Body of pancreas (tissue), 4 donors: ENCODE measurements around the gene E4F1. TPM values are rescaled to one million over a fixed set of nuclear protein-coding genes. Genes with fewer than 3 reads are reported as not detected.

Experiments
- ATAC-seq: fragments of 150-250 bp; one replicate; pipeline ENCODE4 v1.9.1; 2016
- DNase-seq, 4 donors: peaks; one replicate each; pipeline ENCODE4 v3.0.0-alpha.2; 2019
- H3K27ac ChIP-seq, 4 donors: fragments of 200-600 bp; sonication (generic); 1 replicate in 3 of 4; 2 replicates in 1 of 4; pipeline versions ENCODE4 v1.5.1 to v1.6.1; 2016 to 2019; ENCODE audit warnings: mild to moderate bottlenecking in 1 of 4, mixed read lengths in 1 of 4, moderate library complexity in 1 of 4
- H3K27me3 ChIP-seq, 2 donors: fragments of 200-600 bp; sonication (generic); one replicate each; pipeline ENCODE4 v1.6.0; 2016; ENCODE audit warnings: mild to moderate bottlenecking in 1 of 2
- H3K36me3 ChIP-seq, 2 donors: fragments of 200-600 bp; sonication (generic); replicated peaks in 1 of 2; 2 replicates each; pipeline ENCODE4 v1.5.1; 2016; ENCODE audit warnings: low read depth in 2 of 2; ENCODE audit not compliant: insufficient read depth in 1 of 2
- H3K4me1 ChIP-seq: fragments of 200-600 bp; sonication (generic); one replicate; pipeline ENCODE4 v1.6.0; 2016
- H3K4me3 ChIP-seq, 2 donors: fragments of 200-600 bp; sonication (generic); 1 replicate in 1 of 2; 2 replicates in 1 of 2; pipeline ENCODE4 v1.5.1; 2016 to 2019
- H3K9me3 ChIP-seq, 3 donors: fragments of 200-600 bp; sonication (generic); 1 replicate in 2 of 3; 2 replicates in 1 of 3; pipeline ENCODE4 v1.5.1; 2016
- CTCF ChIP-seq, 7 experiments: fragments of 450-650 bp in 4 of 7; fragments of 200-600 bp in 3 of 7; sonication (generic) in 3 of 7; IDR thresholded peaks; one replicate each; pipeline ENCODE4 v1.5.1; 2016 to 2019; ENCODE audit warnings: antibody characterized with exemption in 7 of 7
- POLR2A ChIP-seq, 3 donors: fragments of 450-650 bp; IDR thresholded peaks; one replicate each; pipeline ENCODE4 v1.6.1; 2016; ENCODE audit warnings: antibody characterized with exemption in 3 of 3, mild to moderate bottlenecking in 2 of 3
- whole genome bisulfite sequencing, 2 donors: methylation state at CpG; one replicate each; pipeline ENCODE4 v1.1.5; 2017; 5-methylcytosine and 5-hydroxymethylcytosine counted together
- intact Hi-C: fragments of 100-400 bp; cut with DNase I; formaldehyde crosslinking; loops from one replicate; pipeline ENCODE4 v1.15.1; 2023
- total RNA-seq, 2 donors: library from RNA; depleted of rRNA; stranded (reverse); fragments of >200 nt; gene quantifications; one replicate each; pipeline ENCODE4 v1.1.0, GENCODE V29; 2016

Gene E4F1
- total RNA-seq, 2 donors from 2014 or later: 22.3 to 48.1 TPM

GRCh38 chr16:2280981-2281542, 57.7 kb downstream of the E4F1 start:
- intact Hi-C loops: no loop called here
- Histone ChIP-seq H3K9me3 (no peaks in the 10 kb centered on the region), H3K36me3 (peaks cover 0 to 3% of the 10 kb centered on the region in 2 donors), H3K27me3 (no peaks in the 10 kb centered on the region), H3K27ac (no peak overlapping the region), H3K4me3 (no peak overlapping the region), H3K4me1 (no peaks in the 10 kb centered on the region)
- ATAC-seq (no peak), DNase-seq (no peak)
- TF ChIP-seq POLR2A (IDR thresholded peaks at IDR 0.05) (no peak), CTCF (IDR thresholded peaks at IDR 0.05) (no peak)
- WGBS, 2 donors: 81 to 88% methylated on average over 7 to 23 of the region's 24 CpGs

GRCh38 chr16:2282262-2282661, 58.9 kb downstream of the E4F1 start:
- intact Hi-C loops: no loop called here
- WGBS, 2 donors: 68 to 75% methylated on average over 5 of the region's 5 CpGs

GRCh38 chr16:2282866-2283555, 59.6 kb downstream of the E4F1 start:
- Histone ChIP-seq H3K4me3 (no peak overlapping the region), H3K27ac (no peak overlapping the region), H3K27me3 (no peaks in the 10 kb centered on the region), H3K36me3 (peaks cover 0 to 3% of the 10 kb centered on the region in 2 donors), H3K9me3 (no peaks in the 10 kb centered on the region), H3K4me1 (no peaks in the 10 kb centered on the region)
- no peak for TF ChIP-seq POLR2A (IDR thresholded peaks at IDR 0.05)
- TF ChIP-seq CTCF (IDR thresholded peaks at IDR 0.05): no peak
- whole genome bisulfite sequencing, 2 donors: 88 to 90% methylated on average over 6 to 13 of the region's 26 CpGs
- ATAC-seq (no peak), DNase-seq (no peak)
- intact Hi-C loops: no loop called here

More at GRCh38 chr16:2282262-2282661, 58.9 kb downstream of the E4F1 start:
- Histone ChIP-seq H3K9me3 (no peaks in the 10 kb centered on the region), H3K27me3 (no peaks in the 10 kb centered on the region), H3K27ac (no peak overlapping the region), H3K4me3 (no peak overlapping the region), H3K4me1 (no peaks in the 10 kb centered on the region), H3K36me3 (peaks cover 0 to 3% of the 10 kb centered on the region in 2 donors)
- no peak for TF ChIP-seq POLR2A (IDR thresholded peaks at IDR 0.05)
- TF ChIP-seq CTCF (IDR thresholded peaks at IDR 0.05): no peak
- ATAC-seq (no peak), DNase-seq (no peak)

- no peaks in the 10 kb centered on the region for H3K27me3 ChIP-seq
- H3K27ac ChIP-seq: no peak overlapping the region
- H3K4me1 ChIP-seq: no peaks in the 10 kb centered on the region
- WGBS, 2 donors: 90 to 92% methylated on average over 21 to 32 of the region's 37 CpGs
- intact Hi-C loops: no loop called here
- no peaks in the 10 kb centered on the region for H3K9me3 ChIP-seq
- no peak for TF ChIP-seq POLR2A (IDR thresholded peaks at IDR 0.05)
- ATAC-seq (no peak), DNase-seq (no peak)
- H3K36me3 ChIP-seq: peaks cover 0 to 3% of the 10 kb centered on the region in 2 donors
- no peak overlapping the region for H3K4me3 ChIP-seq
Measured at GRCh38 chr16:2284001-2284770, 60.8 kb downstream of the E4F1 start.

GRCh38 chr16:2284797-2285576, 61.6 kb downstream of the E4F1 start:
- Histone ChIP-seq H3K27me3 (no peaks in the 10 kb centered on the region), H3K27ac (no peak overlapping the region), H3K36me3 (peaks cover 0 to 3% of the 10 kb centered on the region in 2 donors), H3K9me3 (no peaks in the 10 kb centered on the region), H3K4me1 (no peaks in the 10 kb centered on the region), H3K4me3 (no peak overlapping the region)
- DNase-seq: no peak
- TF ChIP-seq POLR2A (IDR thresholded peaks at IDR 0.05): no peak
- TF ChIP-seq CTCF (IDR thresholded peaks at IDR 0.05): no peak
- WGBS, 2 donors: 87 to 91% methylated on average over 21 to 32 of the region's 35 CpGs
- intact Hi-C loops: no loop called here
- ATAC-seq: no peak
